Ureter (tissue), 1 donor: Measurements from ENCODE around the gene CGREF1. TPM values are rescaled to one million over a fixed set of nuclear protein-coding genes. Genes with fewer than 3 reads are reported as not detected.

Experiments
- DNase-seq: peaks from one replicate; pipeline ENCODE4 v3.0.0-alpha.2; 2020; ENCODE audit warnings: low spot score
- total RNA-seq: library from RNA; stranded (reverse); gene quantifications from one replicate; pipeline ENCODE4 v1.2.4, GENCODE V29; 2023
- donor health status: DM: yes; HTN: yes; CAD: no.

The CGREF1 gene
- 1.9 TPM for total RNA-seq

GRCh38 chr2:27118525-27119329, at the start of gene CGREF1:
CGREF1 (minus strand) TSS chr2:27119128; CDS start chr2:27104366, 14,762 bp downstream.
- DNase-seq, result no peak

- no peak for DNase-seq
Measured at GRCh38 chr2:27164960-27165763, 46.2 kb upstream of the CGREF1 start.

- DNase-seq, result no peak
Measured at GRCh38 chr2:27162151-27163121, 43.5 kb upstream of the CGREF1 start.

GRCh38 chr2:27160191-27160590, 41.3 kb upstream of the CGREF1 start:
- DNase-seq, result no peak

- DNase-seq, result no peak
Measured at GRCh38 chr2:27159271-27159670, 40.3 kb upstream of the CGREF1 start.

- no peak for DNase-seq
Measured at GRCh38 chr2:27158468-27158867, 39.5 kb upstream of the CGREF1 start.

GRCh38 chr2:27155069-27155520, 36.2 kb upstream of the CGREF1 start:
- no peak for DNase-seq

GRCh38 chr2:27154488-27154887, 35.6 kb upstream of the CGREF1 start:
- no peak for DNase-seq

- no peak for DNase-seq
Measured at GRCh38 chr2:27152796-27153464, 34.0 kb upstream of the CGREF1 start.

GRCh38 chr2:27152102-27152795, 33.3 kb upstream of the CGREF1 start:
- DNase-seq, result no peak

GRCh38 chr2:27150639-27151230, 31.8 kb upstream of the CGREF1 start:
- no peak for DNase-seq

- no peak for DNase-seq
Measured at GRCh38 chr2:27149570-27150405, 30.9 kb upstream of the CGREF1 start.

GRCh38 chr2:27148801-27149439, 30.0 kb upstream of the CGREF1 start, which contains the start of gene TCF23:
TCF23 (plus strand) TSS chr2:27149004; CDS start chr2:27149134, 130 bp downstream.
- DNase-seq, result no peak

- DNase-seq, result no peak
Measured at GRCh38 chr2:27147935-27148334, 29.0 kb upstream of the CGREF1 start.

- DNase-seq, result no peak
Measured at GRCh38 chr2:27145682-27146081, 26.8 kb upstream of the CGREF1 start.

- DNase-seq, result no peak
Measured at GRCh38 chr2:27143285-27143684, 24.4 kb upstream of the CGREF1 start.

- no peak for DNase-seq
Measured at GRCh38 chr2:27139310-27139709, 20.4 kb upstream of the CGREF1 start, which contains the start of gene PRR30. PRR30 (minus strand) TSS chr2:27139410; CDS start chr2:27138329, 1,081 bp downstream.

GRCh38 chr2:27138111-27138510, 19.2 kb upstream of the CGREF1 start:
- no peak for DNase-seq
